ENCODE data around the gene POLK.
"Not testable (repeated sequence)": the region's sequence is repeated elsewhere in the genome, so short reads cannot be mapped to it uniquely, and the experiment has no call there.

POLK gene

DNA sequence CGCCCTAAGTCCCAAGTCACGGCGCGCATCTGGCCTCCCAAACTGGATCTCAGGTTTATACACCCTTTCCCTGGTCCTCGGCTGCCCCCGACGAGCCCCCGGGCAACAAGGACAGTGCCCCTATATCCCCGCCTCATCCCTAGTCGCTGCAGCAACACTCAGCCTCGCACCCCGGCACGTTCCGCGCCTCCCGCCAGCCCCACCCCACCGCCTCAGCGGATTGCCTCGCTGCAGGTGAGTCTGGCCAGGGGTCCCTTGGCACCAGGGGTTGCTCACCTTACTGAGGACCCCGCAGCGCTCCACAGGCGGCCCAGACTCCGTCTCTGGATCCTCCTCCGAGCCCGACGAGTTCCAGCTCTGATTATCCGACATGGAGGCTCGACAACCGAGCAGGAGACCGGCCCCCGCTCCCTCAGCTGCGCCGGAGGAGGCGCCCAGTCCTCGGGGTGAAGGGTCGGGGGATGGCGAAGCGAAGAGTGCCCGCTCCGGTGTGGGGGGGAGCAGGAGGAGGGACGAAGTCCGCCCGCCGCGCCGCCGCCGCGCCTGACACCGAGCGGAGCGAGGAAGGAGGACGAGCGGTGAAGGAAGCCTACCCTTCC, 756 bp upstream of the POLK start:
- DNase-seq = peak in 12 of 14 donors; percentile 33 to 73 (median 69)

- DNase-seq = no peak
Observed at GRCh38 chr5:75512383-75513074, 838 bp downstream of the POLK start.

GRCh38 chr5:75513841-75514240, 2.1 kb downstream of the POLK start:
- DNase-seq = no peak

DNA sequence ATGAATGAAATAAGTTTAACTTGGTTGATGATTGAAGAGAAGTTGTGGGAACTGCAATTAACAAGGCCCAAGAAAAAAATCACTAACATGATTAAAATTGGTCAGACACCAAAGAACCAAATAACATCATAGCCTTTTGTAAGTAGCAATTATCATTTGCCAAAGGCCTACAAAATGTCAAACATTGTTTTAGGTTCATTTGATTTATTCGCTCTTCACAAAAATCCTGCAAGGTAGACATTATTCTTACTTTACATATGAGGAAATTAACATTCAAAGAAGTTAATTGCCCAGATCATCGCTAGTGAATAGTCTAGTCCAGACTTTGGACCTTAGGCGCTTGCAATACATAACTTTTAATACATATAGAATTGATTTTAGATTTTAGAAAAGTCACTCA, 2.6 kb downstream of the POLK start:
- no peak for DNase-seq

DNA sequence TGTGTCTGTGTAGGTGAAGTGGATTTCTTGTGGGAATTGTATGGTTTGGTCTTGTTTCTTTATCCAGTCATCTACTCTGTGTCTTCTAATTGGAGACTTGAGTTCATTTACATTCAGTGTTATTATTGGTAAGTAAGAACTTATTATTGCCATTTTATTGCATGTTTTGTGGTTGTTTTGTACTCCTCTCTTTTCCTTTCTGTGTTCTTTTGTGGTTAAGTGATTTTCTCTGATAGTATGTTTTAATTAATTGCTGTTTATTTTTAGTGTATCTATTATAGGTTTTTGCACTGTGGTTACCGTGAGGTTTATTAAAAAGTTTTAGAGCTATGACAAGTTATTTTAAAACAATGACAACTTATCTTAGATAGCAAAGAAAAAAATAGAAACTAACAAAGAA, 8.1 kb downstream of the POLK start:
- DNase-seq = no peak

- DNase-seq = no peak
Observed at GRCh38 chr5:75521195-75521594, 9.5 kb downstream of the POLK start.

GRCh38 chr5:75522025-75522424, 10.3 kb downstream of the POLK start:
- no peak for DNase-seq

DNA sequence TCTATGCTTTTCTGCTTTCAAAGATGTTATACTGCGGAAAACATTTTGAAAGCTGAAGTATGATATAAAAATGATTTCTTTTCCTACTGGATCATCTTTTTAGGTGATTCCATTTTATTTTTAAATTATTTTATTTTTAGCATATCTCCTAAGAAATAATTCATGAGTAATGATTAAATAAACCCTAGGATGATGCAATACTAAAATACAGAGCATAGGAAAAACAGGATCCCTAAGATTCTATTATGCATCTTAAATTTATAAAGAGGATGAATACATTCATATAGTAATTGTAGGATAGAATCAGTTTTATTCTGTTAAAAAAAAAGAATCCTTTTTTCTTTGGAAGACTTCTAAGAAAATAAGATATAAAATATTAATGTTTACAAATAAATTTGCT, 10.9 kb downstream of the POLK start:
- DNase-seq = no peak

GRCh38 chr5:75523275-75523674, 11.6 kb downstream of the POLK start:
- no peak for DNase-seq

DNA sequence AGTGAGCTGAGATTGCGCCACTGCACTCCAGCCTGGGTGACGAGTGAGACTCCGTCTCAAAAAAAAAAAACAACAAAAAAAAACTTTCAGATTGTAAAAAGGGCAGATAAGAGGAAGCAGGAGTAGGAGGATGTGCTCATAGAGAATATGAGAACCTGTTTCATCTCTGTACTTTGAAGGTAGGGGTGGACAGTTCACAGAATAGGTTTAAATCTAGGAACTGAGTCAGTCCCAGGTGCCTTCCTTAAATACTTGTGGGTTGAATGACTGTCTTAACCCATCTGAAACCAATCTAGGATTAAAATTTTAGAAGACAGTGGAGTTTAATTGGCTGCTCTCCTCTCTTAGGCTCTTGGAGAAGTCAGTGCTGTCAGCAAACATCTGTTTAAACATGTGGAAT, 12.4 kb downstream of the POLK start:
- DNase-seq = no peak

DNA sequence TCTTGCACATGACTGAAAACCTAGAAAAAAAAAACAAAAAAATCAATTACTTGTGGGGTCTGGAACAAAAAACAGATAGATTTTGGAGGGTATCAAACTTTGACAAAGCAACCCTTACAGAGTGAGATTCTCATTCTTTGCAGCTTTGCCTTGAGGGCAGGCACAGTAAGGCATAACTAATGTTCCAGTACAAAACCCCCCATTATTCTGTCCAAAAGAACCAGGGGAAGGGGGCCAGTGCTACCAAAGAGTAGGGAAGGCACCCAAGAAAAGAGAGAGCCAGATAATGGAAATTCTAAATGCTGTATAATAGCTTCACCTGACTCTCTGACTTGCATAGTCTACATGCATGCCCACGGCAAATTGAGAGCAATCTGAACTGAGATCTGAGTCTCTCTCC, 12.9 kb downstream of the POLK start:
- DNase-seq = no peak

- DNase-seq = no peak
Observed at GRCh38 chr5:75525344-75525743, 13.7 kb downstream of the POLK start.

GRCh38 chr5:75526070-75526469, 14.4 kb downstream of the POLK start:
- DNase-seq = no peak

DNA sequence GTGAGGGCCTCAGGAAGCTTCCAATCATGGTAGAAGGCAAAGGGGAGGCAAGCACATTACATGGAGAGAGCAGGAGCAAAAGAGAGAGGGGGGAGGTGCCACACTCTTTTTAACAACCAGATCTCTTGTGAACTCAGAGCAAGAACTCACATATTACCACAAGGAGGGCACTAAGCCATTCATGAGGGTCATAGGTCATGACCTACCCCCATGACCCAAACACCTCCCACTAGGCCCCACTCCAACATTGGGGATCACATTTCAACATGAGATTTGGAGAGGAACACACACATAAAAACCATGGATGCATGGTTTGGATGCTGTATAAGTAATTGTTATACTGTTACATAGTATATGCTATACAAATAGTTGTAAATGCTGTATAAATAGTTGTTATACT, 17.5 kb downstream of the POLK start:
- DNase-seq = no peak

DNA sequence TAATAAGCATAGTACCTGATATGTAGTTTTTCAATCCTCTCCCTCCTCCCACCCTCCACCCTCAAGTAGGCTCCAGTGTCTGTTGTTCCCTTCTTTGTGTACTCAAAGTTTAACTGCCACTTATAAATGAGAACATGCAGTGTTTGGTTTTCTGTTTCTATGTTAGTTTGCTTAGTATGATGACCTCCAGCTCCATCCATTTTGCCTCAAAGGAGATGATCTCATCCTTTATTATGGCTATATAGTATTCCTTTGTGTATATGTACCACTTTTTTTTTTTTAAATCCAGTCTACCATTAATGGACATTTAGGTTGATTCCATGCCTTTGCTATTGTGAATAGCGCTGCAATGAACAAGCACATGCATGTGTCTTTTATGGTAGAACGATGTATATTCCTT, 20.5 kb downstream of the POLK start:
- no peak for DNase-seq

- DNase-seq = not testable (repeated sequence)
Observed at GRCh38 chr5:75533716-75534115, 22.0 kb downstream of the POLK start.

DNA sequence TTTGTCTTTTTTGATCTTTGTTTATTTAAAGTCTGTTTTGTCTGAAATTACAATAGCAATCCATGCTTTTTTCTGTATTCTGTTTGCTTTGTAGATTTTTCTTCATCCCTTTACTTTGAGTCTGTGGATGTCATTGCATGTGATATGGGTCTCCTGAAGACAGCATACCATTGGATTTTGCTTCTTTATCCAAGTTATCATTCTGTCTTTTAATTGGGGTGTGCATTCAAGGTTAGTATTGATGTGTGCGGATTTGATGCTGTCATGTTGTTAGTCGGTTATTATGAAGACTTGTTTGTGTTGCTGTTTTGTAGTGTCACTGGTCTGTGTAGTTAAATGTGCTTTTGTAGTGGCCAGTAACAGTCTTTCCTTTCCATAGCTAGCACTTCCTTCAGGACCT, 23.0 kb downstream of the POLK start:
- DNase-seq = no peak

DNA sequence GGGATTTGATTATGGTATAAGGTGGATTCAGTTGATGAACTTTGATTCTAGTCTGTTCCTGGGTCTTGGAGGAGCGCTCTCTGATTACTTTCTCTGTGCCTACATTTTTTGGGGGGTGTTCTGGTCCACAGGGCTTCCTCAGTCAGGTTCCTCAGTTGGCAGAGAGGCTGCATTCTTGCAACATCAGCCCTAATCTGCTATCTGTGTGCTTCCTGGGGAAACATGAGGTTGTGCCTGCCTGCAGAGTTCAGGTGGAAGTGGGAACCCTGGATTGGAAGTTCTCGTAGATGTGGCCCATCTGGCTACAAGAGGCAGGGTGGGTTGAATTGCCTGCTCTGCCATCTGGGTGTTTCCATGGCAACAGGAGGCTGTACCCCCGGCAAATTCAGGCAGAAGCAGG, 24.5 kb downstream of the POLK start:
- no peak for DNase-seq

- DNase-seq = no peak
Observed at GRCh38 chr5:75536694-75537360, 25.1 kb downstream of the POLK start.

GRCh38 chr5:75538211-75538610, 26.5 kb downstream of the POLK start:
- no peak for DNase-seq

GRCh38 chr5:75545131-75545530, 33.4 kb downstream of the POLK start:
- DNase-seq = no peak

GRCh38 chr5:75546830-75547229, 35.1 kb downstream of the POLK start:
- no peak for DNase-seq

DNA sequence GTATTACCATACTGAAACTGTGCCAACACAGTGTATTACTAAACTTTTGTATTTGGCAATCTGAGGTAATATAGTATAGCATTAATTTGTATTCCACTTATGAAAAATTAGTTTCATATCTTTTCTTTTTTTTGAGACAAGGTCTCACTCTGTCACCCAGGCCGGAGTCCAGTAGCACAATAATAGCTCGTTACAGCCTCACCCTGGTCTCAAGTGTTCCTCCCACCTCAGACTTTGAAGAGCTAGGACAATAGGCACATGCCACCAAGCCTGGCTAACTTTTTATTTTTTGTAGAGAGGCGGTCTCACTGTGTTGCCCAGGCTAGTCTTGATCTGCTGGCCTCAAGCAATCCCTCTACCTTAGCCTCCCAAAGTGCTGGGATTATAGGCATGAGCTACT, 36.1 kb downstream of the POLK start:
- no peak for DNase-seq

- DNase-seq = no peak
Observed at GRCh38 chr5:75550597-75550996, 38.9 kb downstream of the POLK start.

All from C1 segment of cervical spinal cord (tissue), 14 donors.